Measurements from ENCODE around the gene SLC24A4. TPM values are rescaled to one million over a fixed set of nuclear protein-coding genes. Genes with fewer than 3 reads are reported as not detected.

Gene SLC24A4
- total RNA-seq, 1 donor from 2014 or later = 0.36 TPM

GRCh38 chr14:92292673-92293072, 30.3 kb upstream of the SLC24A4 start:
- no peaks in the 10 kb centered on the region for H3K36me3 ChIP-seq
- no peaks in the 10 kb centered on the region for H3K9me3 ChIP-seq (replicated peaks)
- intact Hi-C loops (cut with micrococcal nuclease) = no loop called here
- no peaks in the 10 kb centered on the region for H3K4me1 ChIP-seq
- no peak overlapping the region for H3K27ac ChIP-seq (replicated peaks)
- no peak for DNase-seq
- H3K27me3 ChIP-seq (ENCODE audit: low read depth) = peaks cover 51% of the 10 kb centered on the region
- no peak overlapping the region for H3K4me3 ChIP-seq
- no peak for TF ChIP-seq CTCF (IDR thresholded peaks at IDR 0.05; ENCODE audit: borderline replicate concordance)

GRCh38 chr14:92294506-92294905, 28.5 kb upstream of the SLC24A4 start:
- Histone ChIP-seq H3K9me3 (replicated peaks) (no peaks in the 10 kb centered on the region), H3K36me3 (no peaks in the 10 kb centered on the region), H3K4me3 (no peak overlapping the region), H3K27me3 (ENCODE audit: low read depth) (peaks cover 51% of the 10 kb centered on the region), H3K27ac (replicated peaks) (no peak overlapping the region), H3K4me1 (no peaks in the 10 kb centered on the region)
- no peak for TF ChIP-seq CTCF (IDR thresholded peaks at IDR 0.05; ENCODE audit: borderline replicate concordance)
- DNase-seq = no peak
- intact Hi-C loops (cut with micrococcal nuclease) = no loop called here

- Histone ChIP-seq H3K36me3 (no peaks in the 10 kb centered on the region), H3K27ac (replicated peaks) (no peak overlapping the region), H3K9me3 (replicated peaks) (no peaks in the 10 kb centered on the region), H3K4me1 (peaks cover 9% of the 10 kb centered on the region), H3K4me3 (no peak overlapping the region), H3K27me3 (ENCODE audit: low read depth) (peaks cover 44% of the 10 kb centered on the region)
- TF ChIP-seq CTCF (IDR thresholded peaks at IDR 0.05; ENCODE audit: borderline replicate concordance) = no peak
- DNase-seq = no peak
- intact Hi-C loops (cut with micrococcal nuclease) = no loop called here
Observed at GRCh38 chr14:92297818-92298595, 25.0 kb upstream of the SLC24A4 start.

GRCh38 chr14:92302481-92302880, 20.5 kb upstream of the SLC24A4 start:
- no peak overlapping the region for H3K4me3 ChIP-seq
- H3K9me3 ChIP-seq (replicated peaks) = no peaks in the 10 kb centered on the region
- no peak overlapping the region for H3K27ac ChIP-seq (replicated peaks)
- no peak for DNase-seq
- no peaks in the 10 kb centered on the region for H3K36me3 ChIP-seq
- intact Hi-C loops (cut with micrococcal nuclease) = no loop called here
- TF ChIP-seq CTCF (IDR thresholded peaks at IDR 0.05; ENCODE audit: borderline replicate concordance) = no peak
- H3K27me3 ChIP-seq (ENCODE audit: low read depth) = peaks cover 30% of the 10 kb centered on the region
- peaks cover 9% of the 10 kb centered on the region for H3K4me1 ChIP-seq

- no peak for TF ChIP-seq CTCF (IDR thresholded peaks at IDR 0.05; ENCODE audit: borderline replicate concordance)
- intact Hi-C loops (cut with micrococcal nuclease) = no loop called here
Observed at GRCh38 chr14:92308716-92309115, 14.2 kb upstream of the SLC24A4 start.

More at GRCh38 chr14:92308716-92309115, 14.2 kb upstream of the SLC24A4 start:
- H3K27ac ChIP-seq (replicated peaks) = no peak overlapping the region
- H3K36me3 ChIP-seq = no peaks in the 10 kb centered on the region
- H3K4me1 ChIP-seq = no peaks in the 10 kb centered on the region
- no peaks in the 10 kb centered on the region for H3K9me3 ChIP-seq (replicated peaks)
- no peak overlapping the region for H3K4me3 ChIP-seq
- H3K27me3 ChIP-seq (ENCODE audit: low read depth) = no peaks in the 10 kb centered on the region
- no peak for DNase-seq
